ENCODE data around the gene MYL7.

MYL7 gene

DNA sequence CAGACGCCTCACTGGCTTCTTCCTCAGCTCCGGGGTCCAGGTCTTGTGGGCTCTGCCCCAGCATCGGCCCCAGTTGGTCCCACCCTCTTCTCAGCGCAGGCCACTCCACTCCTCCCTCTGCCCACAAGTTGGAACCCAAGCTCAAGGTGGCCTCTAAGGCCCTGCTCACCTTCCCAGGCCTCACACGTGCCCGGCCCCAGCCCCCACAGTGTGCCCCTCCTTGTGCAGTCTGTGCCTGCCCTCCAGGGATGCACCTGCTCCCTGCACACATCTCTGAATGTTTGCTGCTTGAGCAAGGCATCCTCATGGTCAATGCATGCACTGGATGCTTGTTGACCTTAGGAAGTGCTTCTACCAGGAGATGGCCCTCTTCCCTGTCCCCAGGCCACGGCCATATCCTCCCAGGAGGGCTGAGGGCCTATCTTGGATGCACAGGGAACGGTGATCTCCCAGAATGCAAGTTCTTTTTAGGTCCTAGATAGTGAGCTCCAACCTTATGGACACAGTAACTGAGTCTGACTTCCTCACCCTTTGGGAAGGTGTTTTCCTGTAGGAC lies 44.7 kb downstream of the MYL7 start:
- Histone ChIP-seq H3K4me1 (ENCODE audit: control insufficient read depth, low read depth, low read length) (peaks cover 3% of the 10 kb centered on the region), H3K27ac (ENCODE audit: low read length) (no peak overlapping the region)

DNA sequence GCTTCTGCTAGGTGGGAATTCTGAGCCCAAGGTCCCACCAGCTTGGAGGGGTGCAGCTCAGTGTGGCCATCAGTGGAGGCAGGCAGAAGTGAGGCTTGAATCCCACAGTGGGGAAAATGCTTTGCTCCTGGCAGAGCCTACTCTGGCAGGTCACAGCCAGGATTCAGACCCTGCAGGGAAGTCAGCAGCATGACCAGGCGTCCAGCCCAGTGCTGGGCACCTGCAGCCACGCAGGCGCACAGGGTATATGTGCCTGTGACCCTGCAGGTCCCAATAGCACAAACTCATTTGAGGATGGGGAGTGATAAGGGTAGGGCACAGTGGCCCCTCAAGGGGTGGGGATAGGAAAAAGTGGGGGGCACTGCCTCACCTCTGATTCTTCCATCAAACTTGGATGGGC lies 45.4 kb downstream of the MYL7 start:
- Histone ChIP-seq H3K27ac (ENCODE audit: low read length) (no peak overlapping the region), H3K4me3 (ENCODE audit: low read length) (no peak overlapping the region)

More for the DNA sequence above, 44.7 kb downstream of the MYL7 start:
- Histone ChIP-seq H3K9ac (ENCODE audit: low read length) (no peak overlapping the region), H3K27me3 (ENCODE audit: control insufficient read depth, insufficient read depth, low read length) (no peaks in the 10 kb centered on the region), H3K36me3 (ENCODE audit: control insufficient read depth, low read depth, low read length) (no peaks in the 10 kb centered on the region), H3K4me3 (ENCODE audit: low read length) (no peak overlapping the region), H3K9me3 (ENCODE audit: control insufficient read depth, low read depth, low read length) (no peaks in the 10 kb centered on the region)

DNA sequence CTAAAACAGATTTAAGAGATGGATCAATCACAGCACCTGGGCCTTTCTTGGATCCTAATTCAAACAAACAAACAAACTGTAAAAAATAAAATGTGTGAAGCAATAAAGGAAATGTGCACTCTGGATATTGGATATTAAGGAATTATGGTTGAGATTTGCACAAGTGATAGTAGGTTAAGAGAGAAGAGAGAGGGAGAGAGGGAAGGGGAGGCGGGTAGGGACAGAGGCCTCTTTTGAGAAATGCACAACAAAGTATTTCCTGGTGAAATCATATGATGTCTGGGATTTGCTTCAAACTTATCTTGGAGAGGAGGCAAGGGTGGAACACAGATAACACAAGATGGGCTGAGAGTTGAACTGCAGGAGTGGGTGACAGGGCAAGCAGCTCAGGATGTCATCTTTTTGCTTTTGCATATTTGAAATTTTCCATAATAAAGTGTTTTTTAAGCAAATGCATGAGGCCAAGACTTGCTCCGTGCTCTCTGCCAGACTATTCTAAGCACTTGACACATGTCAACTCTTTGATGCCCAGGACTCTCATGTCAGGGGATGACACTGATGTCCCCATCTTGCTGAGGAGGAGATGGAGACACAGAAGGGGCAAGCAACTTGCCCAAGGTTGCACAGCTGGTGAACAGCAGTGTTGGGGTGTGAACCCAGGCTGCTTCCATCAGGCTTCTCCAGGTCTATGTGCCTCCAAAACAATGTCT lies 46.1 kb downstream of the MYL7 start:
- H3K4me1 ChIP-seq (ENCODE audit: control insufficient read depth, low read depth, low read length) = peaks cover 3% of the 10 kb centered on the region
- H3K9me3 ChIP-seq (ENCODE audit: control insufficient read depth, low read depth, low read length) = no peaks in the 10 kb centered on the region
- H3K36me3 ChIP-seq (ENCODE audit: control insufficient read depth, low read depth, low read length) = no peaks in the 10 kb centered on the region
- no peak overlapping the region for H3K4me3 ChIP-seq (ENCODE audit: low read length)
- H3K27ac ChIP-seq (ENCODE audit: low read length) = no peak overlapping the region
- H3K27me3 ChIP-seq (ENCODE audit: control insufficient read depth, insufficient read depth, low read length) = no peaks in the 10 kb centered on the region
- no peak overlapping the region for H3K9ac ChIP-seq (ENCODE audit: low read length)

More for the DNA sequence above, 45.4 kb downstream of the MYL7 start:
- Histone ChIP-seq H3K9me3 (ENCODE audit: control insufficient read depth, low read depth, low read length) (no peaks in the 10 kb centered on the region), H3K4me1 (ENCODE audit: control insufficient read depth, low read depth, low read length) (peaks cover 3% of the 10 kb centered on the region), H3K9ac (ENCODE audit: low read length) (no peak overlapping the region), H3K27me3 (ENCODE audit: control insufficient read depth, insufficient read depth, low read length) (no peaks in the 10 kb centered on the region), H3K36me3 (ENCODE audit: control insufficient read depth, low read depth, low read length) (no peaks in the 10 kb centered on the region)

DNA sequence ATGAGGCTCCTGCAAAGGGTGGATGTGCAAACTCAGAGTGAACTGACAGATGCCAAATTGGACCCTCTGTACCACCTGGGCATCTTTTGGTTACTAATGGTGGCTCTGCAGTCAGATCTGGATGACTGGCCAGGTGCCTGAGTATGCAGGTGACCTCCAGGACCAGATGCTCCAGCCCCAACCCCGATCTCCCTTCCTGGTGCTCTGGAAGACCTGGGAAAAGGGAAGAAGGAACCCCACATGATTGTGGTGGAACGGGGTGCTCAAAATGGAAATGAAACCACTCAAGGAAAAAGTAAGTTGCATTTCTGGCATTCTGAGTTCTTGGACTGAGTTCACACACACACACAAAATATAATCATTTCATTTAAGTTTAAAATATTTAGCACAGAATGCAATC lies 46.8 kb downstream of the MYL7 start:
- Histone ChIP-seq H3K4me3 (ENCODE audit: low read length) (no peak overlapping the region), H3K9ac (ENCODE audit: low read length) (no peak overlapping the region), H3K4me1 (ENCODE audit: control insufficient read depth, low read depth, low read length) (peaks cover 3% of the 10 kb centered on the region)

DNA sequence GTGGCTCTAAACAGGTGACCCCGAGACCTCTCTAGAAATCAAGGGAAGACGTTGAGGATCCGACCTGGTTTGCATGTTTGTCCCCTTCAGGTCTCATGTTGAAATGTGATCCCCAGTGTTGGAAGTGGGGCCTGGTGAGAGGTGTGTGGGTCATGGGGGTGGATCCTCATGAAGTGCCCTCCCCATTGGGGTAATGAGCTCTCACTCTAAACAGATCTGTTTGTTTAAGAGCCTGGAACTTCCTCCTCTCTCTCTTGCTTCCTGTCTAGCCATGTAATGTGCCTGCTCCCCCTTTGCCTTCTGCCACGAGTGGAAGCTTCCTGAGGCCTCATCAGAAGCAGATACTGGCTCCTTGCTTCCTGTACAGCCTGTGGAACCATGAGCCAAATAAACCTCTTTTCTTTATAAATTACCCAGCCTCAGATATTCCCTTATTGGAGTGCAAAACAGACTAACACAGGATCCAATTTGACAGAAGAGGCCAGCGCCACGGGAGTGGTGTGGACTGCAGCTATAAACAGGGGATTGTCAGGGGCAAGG lies 48.0 kb downstream of the MYL7 start:
- Histone ChIP-seq H3K4me1 (ENCODE audit: control insufficient read depth, low read depth, low read length) (peaks cover 3% of the 10 kb centered on the region), H3K27ac (ENCODE audit: low read length) (no peak overlapping the region), H3K27me3 (ENCODE audit: control insufficient read depth, insufficient read depth, low read length) (no peaks in the 10 kb centered on the region), H3K4me3 (ENCODE audit: low read length) (no peak overlapping the region), H3K36me3 (ENCODE audit: control insufficient read depth, low read depth, low read length) (no peaks in the 10 kb centered on the region), H3K9me3 (ENCODE audit: control insufficient read depth, low read depth, low read length) (no peaks in the 10 kb centered on the region), H3K9ac (ENCODE audit: low read length) (no peak overlapping the region)

More for the DNA sequence above, 46.8 kb downstream of the MYL7 start:
- H3K36me3 ChIP-seq (ENCODE audit: control insufficient read depth, low read depth, low read length) = no peaks in the 10 kb centered on the region
- no peaks in the 10 kb centered on the region for H3K9me3 ChIP-seq (ENCODE audit: control insufficient read depth, low read depth, low read length)
- no peaks in the 10 kb centered on the region for H3K27me3 ChIP-seq (ENCODE audit: control insufficient read depth, insufficient read depth, low read length)
- H3K27ac ChIP-seq (ENCODE audit: low read length) = no peak overlapping the region
